Stomach (tissue), 9 donors: ENCODE measurements around the gene B3GNT7. TPM values are rescaled to one million over a fixed set of nuclear protein-coding genes. Genes with fewer than 3 reads are reported as not detected.

Experiments
- DNase-seq, 2 donors: peaks; one replicate each; pipeline versions ENCODE4 v3.0.0 to v3.0.0-alpha.2; 2013 to 2019
- H3K27ac ChIP-seq, 5 donors: fragments of 200-600 bp in 4 of 5; sonication (generic) in 4 of 5; one replicate each; pipeline ENCODE4 v1.5.1; 2013 to 2019; ENCODE audit warnings: mild to moderate bottlenecking in 1 of 5, moderate library complexity in 1 of 5
- H3K27me3 ChIP-seq, 3 donors: fragments of 200-600 bp; sonication (generic); one replicate each; pipeline ENCODE4 v1.5.1; 2017 to 2019; ENCODE audit warnings: mixed run types in 1 of 3
- H3K36me3 ChIP-seq, 4 donors: fragments of 200-600 bp; sonication (generic); 1 replicate in 3 of 4; 2 replicates in 1 of 4; pipeline ENCODE4 v1.5.1; 2016 to 2019
- H3K4me1 ChIP-seq, 4 donors: fragments of 200-600 bp; sonication (generic); one replicate each; pipeline ENCODE4 v1.5.1; 2016 to 2019
- H3K4me3 ChIP-seq, 4 donors: fragments of 200-600 bp; sonication (generic) in 3 of 4; one replicate each; pipeline ENCODE4 v1.5.1; 2016 to 2019; ENCODE audit warnings: mild to moderate bottlenecking in 1 of 4
- H3K9me3 ChIP-seq, 4 donors: fragments of 200-600 bp; sonication (generic); one replicate each; pipeline ENCODE4 v1.5.1; 2016 to 2019
- EP300 ChIP-seq: sonication (generic); formaldehyde crosslinking; IDR thresholded peaks from one replicate; pipeline ENCODE4 v1.6.1; 2017; ENCODE audit warnings: antibody characterized with exemption
- POLR2A ChIP-seq, 4 donors: fragments of 450-650 bp; IDR thresholded peaks; one replicate each; pipeline ENCODE4 v1.6.1; 2016; ENCODE audit warnings: antibody characterized with exemption in 4 of 4, control low read depth in 2 of 4, mild to moderate bottlenecking in 1 of 4, moderate library complexity in 1 of 4
- POLR2AphosphoS5 ChIP-seq, 3 donors: sonication (generic); formaldehyde crosslinking; IDR thresholded peaks; one replicate each; pipeline ENCODE4 v1.6.1; 2016; ENCODE audit warnings: antibody characterized with exemption in 3 of 3
- WGBS, 5 donors: extraction: QIAGEN DNeasy Blood & Tissue Kit in 3 of 5; methylation state at CpG; one replicate each; pipeline versions ENCODE4 v1.1.5 to v1.1.7; 2013 to 2018; 5-methylcytosine and 5-hydroxymethylcytosine counted together
- intact Hi-C: fragments of 100-400 bp; cut with DNase I; formaldehyde crosslinking; loops from one replicate; pipeline ENCODE4 v1.15.1; 2023; ENCODE audit warnings: low total_unique reads
- polyA plus RNA-seq, 3 donors: library from polyadenylated mRNA; stranded (reverse); fragments of 200-250 nt; gene quantifications; one replicate each; pipeline ENCODE4 v1.2.3, GENCODE V29; 2013
- total RNA-seq, 5 donors: library from RNA; depleted of rRNA; stranded (reverse); fragments of >200 nt; gene quantifications; one replicate each; pipeline versions ENCODE4 v1.1.0 to v1.2.3, GENCODE V29; 2014 to 2016
- TF ChIP-seq, protein P1 (sequence below), 7 experiments: fragments of 450-650 bp in 4 of 7; fragments of 200-600 bp in 3 of 7; sonication (generic) in 3 of 7; IDR thresholded peaks; one replicate each; pipeline ENCODE4 v1.5.1; 2016 to 2019; ENCODE audit warnings: antibody characterized with exemption in 7 of 7, control low read depth in 2 of 7, mild to moderate bottlenecking in 1 of 7
- donor health status: healthy with polysubstance abuse.
- donor health status: Bipolar disorder and iron deficiency.
- donor health status: healthy.

B3GNT7 gene
- total and polyA plus RNA-seq, 8 donors, result 1.9 to 156 (median 16.3) TPM

DNA sequence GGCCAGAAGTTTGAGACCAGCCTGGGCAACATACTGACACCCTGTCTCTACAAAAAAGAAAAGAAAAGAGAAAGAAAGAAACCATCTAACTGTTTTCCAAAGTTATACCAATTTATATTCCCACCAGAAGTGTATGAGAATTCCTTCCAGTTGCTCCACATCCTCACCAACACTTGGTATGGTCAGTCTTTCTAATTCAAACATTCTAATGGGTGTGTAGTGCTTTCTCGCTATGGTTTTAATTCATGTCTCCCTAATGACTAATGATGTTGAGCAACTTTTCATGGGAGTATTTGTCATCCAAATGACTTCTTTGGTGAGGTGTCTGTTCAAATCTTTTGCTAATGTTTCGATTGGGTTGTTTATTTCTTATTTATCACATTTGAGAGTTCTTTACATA is 10.5 kb upstream of the B3GNT7 start:
- whole genome bisulfite sequencing, 5 donors, result 88 to 97% (median 92%) methylated on average over 2 of the region's 2 CpGs
- no peaks in the 10 kb centered on the region for H3K27me3 ChIP-seq
- peaks cover 0 to 14% (median 6%) of the 10 kb centered on the region in 4 donors for H3K9me3 ChIP-seq
- H3K27ac ChIP-seq, result no peak overlapping the region
- H3K36me3 ChIP-seq, result peaks cover 0 to 8% (median 0%) of the 10 kb centered on the region in 4 donors
- H3K4me3 ChIP-seq, result no peak overlapping the region
- no peak for TF ChIP-seq POLR2AphosphoS5 (IDR thresholded peaks at IDR 0.05)
- no peak for TF ChIP-seq EP300
- TF ChIP-seq, protein P1, sequence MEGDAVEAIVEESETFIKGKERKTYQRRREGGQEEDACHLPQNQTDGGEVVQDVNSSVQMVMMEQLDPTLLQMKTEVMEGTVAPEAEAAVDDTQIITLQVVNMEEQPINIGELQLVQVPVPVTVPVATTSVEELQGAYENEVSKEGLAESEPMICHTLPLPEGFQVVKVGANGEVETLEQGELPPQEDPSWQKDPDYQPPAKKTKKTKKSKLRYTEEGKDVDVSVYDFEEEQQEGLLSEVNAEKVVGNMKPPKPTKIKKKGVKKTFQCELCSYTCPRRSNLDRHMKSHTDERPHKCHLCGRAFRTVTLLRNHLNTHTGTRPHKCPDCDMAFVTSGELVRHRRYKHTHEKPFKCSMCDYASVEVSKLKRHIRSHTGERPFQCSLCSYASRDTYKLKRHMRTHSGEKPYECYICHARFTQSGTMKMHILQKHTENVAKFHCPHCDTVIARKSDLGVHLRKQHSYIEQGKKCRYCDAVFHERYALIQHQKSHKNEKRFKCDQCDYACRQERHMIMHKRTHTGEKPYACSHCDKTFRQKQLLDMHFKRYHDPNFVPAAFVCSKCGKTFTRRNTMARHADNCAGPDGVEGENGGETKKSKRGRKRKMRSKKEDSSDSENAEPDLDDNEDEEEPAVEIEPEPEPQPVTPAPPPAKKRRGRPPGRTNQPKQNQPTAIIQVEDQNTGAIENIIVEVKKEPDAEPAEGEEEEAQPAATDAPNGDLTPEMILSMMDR (IDR thresholded peaks at IDR 0.05), result no peak
- no peak for TF ChIP-seq POLR2A (IDR thresholded peaks at IDR 0.05)
- DNase-seq, result no peak
- peaks cover 7 to 15% (median 9%) of the 10 kb centered on the region in 4 donors for H3K4me1 ChIP-seq
- intact Hi-C loops, result no loop called here

DNA sequence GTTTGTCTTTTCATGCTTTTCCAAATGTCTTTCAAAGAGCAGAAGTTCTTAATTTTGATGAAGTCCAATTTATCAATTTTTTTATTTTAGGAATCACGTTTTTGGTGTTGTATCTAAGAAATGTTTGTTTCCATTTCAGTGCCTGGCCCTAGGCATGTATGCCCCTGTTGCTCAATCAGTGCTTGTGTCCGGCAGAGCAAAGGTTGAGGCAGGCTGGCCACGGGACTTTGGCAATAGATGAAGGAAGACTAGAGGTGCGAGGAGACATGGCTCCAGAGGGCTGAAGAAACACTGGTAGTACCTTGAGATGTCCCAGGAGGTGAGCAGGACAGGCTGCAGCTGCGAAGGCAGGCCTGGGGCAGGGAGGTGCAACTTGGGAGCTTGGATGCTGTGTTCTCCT is 10.1 kb upstream of the B3GNT7 start:
- 82 to 91% (median 89%) methylated on average over 5 of the region's 5 CpGs for WGBS, 5 donors
- no peak for DNase-seq
- peaks cover 0 to 8% (median 0%) of the 10 kb centered on the region in 4 donors for H3K36me3 ChIP-seq
- H3K4me1 ChIP-seq, result peaks cover 6 to 12% (median 9%) of the 10 kb centered on the region in 4 donors
- no peak overlapping the region for H3K27ac ChIP-seq
- H3K4me3 ChIP-seq, result no peak overlapping the region
- intact Hi-C loops, result no loop called here
- TF ChIP-seq, protein P1 (IDR thresholded peaks at IDR 0.05), result no peak
- no peak for TF ChIP-seq POLR2A (IDR thresholded peaks at IDR 0.05)
- no peak for TF ChIP-seq POLR2AphosphoS5 (IDR thresholded peaks at IDR 0.05)
- no peak for TF ChIP-seq EP300
- H3K9me3 ChIP-seq, result peaks cover 0 to 14% (median 6%) of the 10 kb centered on the region in 4 donors
- H3K27me3 ChIP-seq, result no peaks in the 10 kb centered on the region

DNA sequence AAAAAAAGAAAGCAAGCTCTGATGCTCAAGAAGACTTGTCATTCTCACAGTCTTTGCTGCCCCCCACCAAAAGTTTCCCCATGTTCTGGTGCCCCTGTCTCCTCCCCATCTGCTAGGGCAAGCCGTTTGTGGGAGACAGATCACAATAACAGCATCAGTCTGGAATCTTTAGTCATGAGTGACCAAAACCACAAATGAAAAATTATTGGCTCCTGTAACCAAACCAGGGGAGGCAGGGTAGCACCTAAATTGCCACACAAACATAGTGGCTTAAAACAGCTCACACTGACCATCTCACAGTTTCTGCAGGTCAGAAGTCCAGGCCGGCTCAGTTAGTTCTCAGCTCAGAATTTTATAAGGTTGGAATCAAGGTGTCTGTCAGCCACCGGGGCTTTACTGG is 9.1 kb upstream of the B3GNT7 start:
- no peaks in the 10 kb centered on the region for H3K27me3 ChIP-seq
- TF ChIP-seq POLR2A (IDR thresholded peaks at IDR 0.05) (no peak), POLR2AphosphoS5 (IDR thresholded peaks at IDR 0.05) (no peak), EP300 (no peak)
- TF ChIP-seq, protein P1 (IDR thresholded peaks at IDR 0.05), result no peak
- intact Hi-C loops, result no loop called here
- no peak for DNase-seq
- peaks cover 6 to 12% (median 9%) of the 10 kb centered on the region in 4 donors for H3K4me1 ChIP-seq
- H3K9me3 ChIP-seq, result peaks cover 0 to 14% (median 6%) of the 10 kb centered on the region in 4 donors
- WGBS, 5 donors, result 70 to 93% (median 85%) methylated on average over 2 to 3 of the region's 3 CpGs
- peaks cover 0 to 8% (median 0%) of the 10 kb centered on the region in 4 donors for H3K36me3 ChIP-seq
- H3K27ac ChIP-seq, result no peak overlapping the region
- no peak overlapping the region for H3K4me3 ChIP-seq

DNA sequence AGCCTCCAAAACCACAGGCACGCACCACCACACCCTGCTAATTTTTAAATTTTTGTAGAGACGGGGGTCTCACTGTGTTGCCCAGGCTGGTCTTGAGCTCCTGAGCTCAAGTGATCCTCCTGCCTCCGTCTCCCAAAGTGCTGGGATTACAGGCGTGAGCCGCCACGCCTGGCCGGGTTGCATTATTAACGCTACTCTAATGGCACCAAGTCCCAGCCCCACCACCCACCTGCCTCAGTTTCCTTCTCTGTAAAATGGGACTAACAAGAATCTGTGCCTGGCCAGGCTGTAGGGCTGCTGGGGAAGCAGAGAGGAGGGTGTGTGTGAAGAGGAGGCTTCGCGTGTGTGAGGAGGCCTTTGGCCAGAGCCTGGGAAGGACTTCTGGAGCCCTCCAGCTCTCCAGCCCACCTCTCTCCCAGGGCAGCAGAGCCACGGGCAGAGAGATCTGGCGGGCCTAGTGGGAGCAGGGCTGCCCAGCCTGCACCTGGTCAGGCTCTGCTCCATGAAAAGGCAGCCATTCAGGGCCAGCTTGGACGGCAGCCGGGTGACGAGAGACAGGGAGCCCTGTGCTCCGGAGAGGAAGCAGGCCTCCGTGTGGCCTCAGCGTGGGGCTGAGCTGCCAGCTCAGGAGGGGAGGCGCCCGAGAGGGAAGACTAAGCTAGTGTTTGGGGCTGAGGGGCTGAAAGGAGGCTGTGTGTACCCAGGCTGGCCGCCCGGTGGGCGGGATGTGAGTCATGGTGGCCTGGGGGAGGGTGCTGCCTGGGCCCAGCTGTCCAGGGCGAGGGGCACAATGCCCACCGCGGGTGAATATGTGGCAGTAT is 7.4 kb upstream of the B3GNT7 start:
- DNase-seq, result peak; percentile 47 to 89
- Histone ChIP-seq H3K4me1 (peaks cover 6 to 12% (median 9%) of the 10 kb centered on the region in 4 donors), H3K9me3 (peaks cover 0 to 14% (median 6%) of the 10 kb centered on the region in 4 donors), H3K4me3 (no peak overlapping the region), H3K27ac (peak overlapping the region in 4 of 5 donors; percentile 38 to 62 (median 46)), H3K27me3 (peaks cover 0 to 7% (median 0%) of the 10 kb centered on the region in 3 donors), H3K36me3 (peaks cover 0 to 8% (median 0%) of the 10 kb centered on the region in 4 donors)
- intact Hi-C loops, result no loop called here
- WGBS, 5 donors, result 45 to 80% (median 59%) methylated on average over 12 to 26 of the region's 26 CpGs
- no peak for TF ChIP-seq EP300
- peak in 1 of 3 donors; percentile 41 for TF ChIP-seq POLR2AphosphoS5 (IDR thresholded peaks at IDR 0.05)
